ENCODE data around the gene ARHGAP42. TPM values are rescaled to one million over a fixed set of nuclear protein-coding genes. Genes with fewer than 3 reads are reported as not detected.

The ARHGAP42 gene
- total RNA-seq, 1 donor: 16.8 TPM

DNA sequence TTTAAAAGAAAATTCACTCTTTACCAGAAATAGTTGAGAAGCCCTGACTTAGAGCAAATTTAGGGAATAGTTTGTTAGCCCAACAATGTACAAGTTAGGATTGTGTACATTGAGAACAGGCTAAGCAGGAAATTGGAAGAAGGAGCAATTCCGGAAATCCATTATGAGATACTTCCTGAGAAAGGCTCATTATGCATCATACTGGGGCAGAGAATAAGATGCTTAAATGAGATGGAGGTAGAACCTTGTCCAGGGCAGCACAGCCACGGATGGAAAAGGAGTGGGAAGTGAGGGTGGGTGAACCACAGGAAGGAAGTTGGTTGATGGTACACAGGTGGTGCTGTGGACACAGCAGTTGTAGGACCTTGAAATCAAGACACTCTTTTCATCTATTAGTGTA, 262.4 kb downstream of the ARHGAP42 start:
- TF ChIP-seq, protein P1, sequence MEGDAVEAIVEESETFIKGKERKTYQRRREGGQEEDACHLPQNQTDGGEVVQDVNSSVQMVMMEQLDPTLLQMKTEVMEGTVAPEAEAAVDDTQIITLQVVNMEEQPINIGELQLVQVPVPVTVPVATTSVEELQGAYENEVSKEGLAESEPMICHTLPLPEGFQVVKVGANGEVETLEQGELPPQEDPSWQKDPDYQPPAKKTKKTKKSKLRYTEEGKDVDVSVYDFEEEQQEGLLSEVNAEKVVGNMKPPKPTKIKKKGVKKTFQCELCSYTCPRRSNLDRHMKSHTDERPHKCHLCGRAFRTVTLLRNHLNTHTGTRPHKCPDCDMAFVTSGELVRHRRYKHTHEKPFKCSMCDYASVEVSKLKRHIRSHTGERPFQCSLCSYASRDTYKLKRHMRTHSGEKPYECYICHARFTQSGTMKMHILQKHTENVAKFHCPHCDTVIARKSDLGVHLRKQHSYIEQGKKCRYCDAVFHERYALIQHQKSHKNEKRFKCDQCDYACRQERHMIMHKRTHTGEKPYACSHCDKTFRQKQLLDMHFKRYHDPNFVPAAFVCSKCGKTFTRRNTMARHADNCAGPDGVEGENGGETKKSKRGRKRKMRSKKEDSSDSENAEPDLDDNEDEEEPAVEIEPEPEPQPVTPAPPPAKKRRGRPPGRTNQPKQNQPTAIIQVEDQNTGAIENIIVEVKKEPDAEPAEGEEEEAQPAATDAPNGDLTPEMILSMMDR (IDR thresholded peaks at IDR 0.05; ENCODE audit: insufficient read depth, low read depth, low read length): no peak
- no peak overlapping the region for H3K4me3 ChIP-seq (ENCODE audit: low read depth, low read length)
- no peak for DNase-seq (ENCODE audit: low read depth)

DNA sequence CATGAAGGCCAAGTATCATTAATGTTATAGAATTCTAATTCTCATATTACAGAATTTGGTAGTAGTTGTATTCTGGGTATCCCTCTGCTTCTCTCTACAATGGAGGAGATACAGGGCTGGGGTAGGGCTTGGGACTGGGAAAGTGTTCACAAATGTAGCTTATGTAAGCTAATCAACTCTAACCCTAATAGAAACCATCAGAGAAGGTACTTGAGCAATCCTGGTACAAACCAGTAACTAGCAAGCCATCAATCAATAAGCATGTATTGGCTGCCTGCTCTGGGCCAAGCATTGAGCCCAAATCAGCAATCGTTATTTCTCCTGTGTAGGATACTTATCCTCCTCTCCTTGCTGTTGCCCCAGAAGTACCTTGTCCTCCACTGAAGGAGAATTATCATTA, 268.2 kb downstream of the ARHGAP42 start:
- TF ChIP-seq, protein P1 (IDR thresholded peaks at IDR 0.05; ENCODE audit: insufficient read depth, low read depth, low read length): no peak
- DNase-seq (ENCODE audit: low read depth): no peak
- H3K4me3 ChIP-seq (ENCODE audit: low read depth, low read length): no peak overlapping the region

DNA sequence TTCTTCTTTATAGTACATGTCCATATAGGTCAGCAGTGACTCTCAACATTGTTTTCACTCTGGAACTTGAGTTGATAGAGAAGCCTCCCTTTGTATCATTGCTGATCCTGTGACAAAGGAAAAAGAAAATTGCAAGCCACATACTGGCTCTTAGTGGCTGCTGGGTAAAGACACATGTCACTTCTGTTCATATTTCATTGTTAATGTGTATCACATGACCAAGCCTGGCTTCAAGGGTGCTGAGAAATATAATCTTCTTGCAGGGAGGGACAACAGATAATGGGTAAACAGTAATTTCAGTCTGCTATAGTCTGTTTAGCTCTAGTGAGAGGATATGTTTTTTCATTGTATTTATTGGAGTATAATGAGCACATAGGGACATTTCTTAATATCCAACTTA, 269.3 kb downstream of the ARHGAP42 start:
- no peak overlapping the region for H3K4me3 ChIP-seq (ENCODE audit: low read depth, low read length)
- DNase-seq (ENCODE audit: low read depth): no peak
- TF ChIP-seq, protein P1 (IDR thresholded peaks at IDR 0.05; ENCODE audit: insufficient read depth, low read depth, low read length): no peak

DNA sequence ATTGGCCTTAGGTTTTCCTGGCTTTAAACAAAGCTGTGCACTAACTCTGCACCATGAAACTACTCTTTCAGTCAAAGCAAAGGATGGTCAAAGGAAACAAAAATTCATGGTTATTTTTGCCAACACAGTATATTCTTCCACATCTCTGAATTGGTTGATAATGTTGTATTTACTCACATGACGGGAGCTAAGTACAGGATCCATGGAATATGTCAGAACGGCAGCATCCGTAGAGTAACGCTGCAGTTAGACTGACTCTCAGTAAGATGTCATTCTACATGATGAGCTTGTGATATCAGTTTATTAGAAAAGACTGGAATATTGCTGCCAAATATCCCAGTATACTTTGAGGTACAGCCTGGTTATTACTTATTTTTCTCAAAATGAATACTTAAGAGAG, 270.4 kb downstream of the ARHGAP42 start:
- H3K4me3 ChIP-seq (ENCODE audit: low read depth, low read length): no peak overlapping the region
- DNase-seq (ENCODE audit: low read depth): no peak
- TF ChIP-seq, protein P1 (IDR thresholded peaks at IDR 0.05; ENCODE audit: insufficient read depth, low read depth, low read length): no peak

DNA sequence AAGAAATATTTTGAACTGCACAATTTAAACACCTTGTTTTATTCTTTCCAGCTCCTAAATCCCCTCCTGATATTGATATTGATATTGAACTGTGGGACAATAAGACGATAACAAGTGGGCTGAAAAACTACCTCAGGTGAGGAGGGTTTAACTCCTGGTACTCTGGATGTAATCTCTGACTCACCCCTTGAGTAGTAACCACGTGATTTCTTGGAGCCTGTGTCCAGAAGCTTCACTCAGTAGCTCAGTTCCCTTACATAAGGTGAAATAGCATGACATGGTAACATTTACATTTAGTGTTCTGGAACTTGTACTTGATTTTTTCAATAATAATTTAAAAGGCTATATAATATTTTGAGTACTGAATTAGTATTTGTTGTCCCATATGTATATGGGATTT, 274.5 kb downstream of the ARHGAP42 start:
- no peak overlapping the region for H3K4me3 ChIP-seq (ENCODE audit: low read depth, low read length)
- TF ChIP-seq, protein P1 (IDR thresholded peaks at IDR 0.05; ENCODE audit: insufficient read depth, low read depth, low read length): no peak
- DNase-seq (ENCODE audit: low read depth): no peak

DNA sequence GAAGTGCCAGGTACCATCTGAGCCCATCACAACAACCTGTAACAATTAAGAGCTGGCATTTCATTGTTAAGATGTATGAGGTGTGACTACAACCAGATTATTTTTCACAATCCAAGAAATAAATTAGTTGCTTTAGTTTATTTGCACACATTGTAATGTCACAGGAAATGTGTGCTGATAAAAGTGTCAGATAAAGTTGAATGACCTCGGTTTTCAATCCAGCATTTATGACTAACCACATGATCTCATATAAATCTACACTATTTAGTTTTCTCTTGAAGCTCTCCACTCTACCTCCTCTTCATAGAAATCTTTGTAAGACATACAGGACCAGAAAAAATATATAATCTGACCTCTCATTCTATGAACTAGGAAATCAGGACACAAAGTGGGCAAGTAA, 276.3 kb downstream of the ARHGAP42 start:
- TF ChIP-seq, protein P1 (IDR thresholded peaks at IDR 0.05; ENCODE audit: insufficient read depth, low read depth, low read length): no peak
- no peak for DNase-seq (ENCODE audit: low read depth)
- no peak overlapping the region for H3K4me3 ChIP-seq (ENCODE audit: low read depth, low read length)

DNA sequence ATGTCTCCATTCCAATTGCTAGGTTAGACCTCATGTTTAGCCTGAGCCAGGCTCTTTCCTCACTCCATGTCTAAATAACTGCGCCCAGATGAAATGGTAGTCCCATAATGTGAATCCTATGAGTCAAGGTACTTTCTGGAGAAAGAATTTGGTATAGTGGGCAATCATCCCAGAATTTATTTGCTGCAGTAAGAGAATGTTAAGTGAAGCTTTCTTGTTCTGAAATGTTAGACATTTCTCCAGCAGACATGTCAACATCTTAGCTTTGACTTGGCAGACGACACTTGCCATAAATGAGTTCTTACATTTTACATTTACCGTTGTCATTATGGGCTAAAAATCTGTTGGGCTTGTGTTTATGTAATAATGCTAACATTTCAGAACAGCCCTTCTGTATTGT, 277.3 kb downstream of the ARHGAP42 start:
- no peak overlapping the region for H3K4me3 ChIP-seq (ENCODE audit: low read depth, low read length)
- TF ChIP-seq, protein P1 (IDR thresholded peaks at IDR 0.05; ENCODE audit: insufficient read depth, low read depth, low read length): no peak
- peak; percentile 18 for DNase-seq (ENCODE audit: low read depth)

Measured in fibroblast of villous mesenchyme (primary cell).